ENCODE measurements around the gene NUTM2E.
"Not testable (repeated sequence)": the region's sequence is repeated elsewhere in the genome, so short reads cannot be mapped to it uniquely, and the experiment has no call there.

- TF ChIP-seq CTCF, POLR2A (IDR thresholded peaks at IDR 0.05): not testable (repeated sequence)
Measured at GRCh38 chr10:79826131-79826495, 426 bp upstream of the NUTM2E start.
